Keratinocyte (primary cell): ENCODE measurements around the gene DIS3L2. TPM values are rescaled to one million over a fixed set of nuclear protein-coding genes. Genes with fewer than 3 reads are reported as not detected.

Experiments
- DNase-seq: peaks from one replicate; pipeline ENCODE4 v3.0.0-alpha.2; 2011; ENCODE audit warnings: low read depth, missing footprints, low spot score
- FAIRE-seq: peaks from 2 replicates; lab custom pipeline; 2011; peaks lifted over from hg19 to GRCh38; lab: Jason Lieb, UNC
- H2AFZ ChIP-seq: 2 replicates; pipeline ENCODE4 v1.6.0; 2012; ENCODE audit warnings: low read length, control low read depth, inconsistent platforms; ENCODE audit not compliant: control insufficient read depth
- H3K27ac ChIP-seq: 2 replicates; pipeline ENCODE4 v1.5.1; 2011; ENCODE audit warnings: low read length; ENCODE audit not compliant: control insufficient read depth, insufficient read depth
- H3K27me3 ChIP-seq: 3 replicates; pipeline ENCODE4 v1.6.0; 2011; ENCODE audit warnings: low read length; ENCODE audit not compliant: control insufficient read depth, insufficient read depth; ENCODE audit errors: extremely low read depth
- H3K36me3 ChIP-seq, 2 experiments: 2 replicates in 1 of 2; 3 replicates in 1 of 2; pipeline ENCODE4 v1.5.1; 2011; ENCODE audit warnings: low read length in 2 of 2, mild to moderate bottlenecking in 1 of 2; ENCODE audit not compliant: control insufficient read depth in 2 of 2, insufficient read depth in 2 of 2; ENCODE audit errors: extremely low read depth in 1 of 2
- H3K4me1 ChIP-seq: 3 replicates; pipeline ENCODE4 v1.5.1; 2011; ENCODE audit warnings: low read length; ENCODE audit not compliant: control insufficient read depth, insufficient read depth; ENCODE audit errors: extremely low read depth
- H3K4me2 ChIP-seq: 3 replicates; pipeline ENCODE4 v1.6.0; 2011; ENCODE audit warnings: low read depth, low read length; ENCODE audit not compliant: control insufficient read depth, insufficient read depth; ENCODE audit errors: extremely low read depth
- H3K4me3 ChIP-seq, 3 experiments: fragments of 200-600 bp in 1 of 3; sonication (generic) in 1 of 3; 2 replicates in 2 of 3; 3 replicates in 1 of 3; pipeline ENCODE4 v1.5.1; 2011 to 2016; ENCODE audit warnings: low read length in 3 of 3, mild to moderate bottlenecking in 3 of 3, control low read depth in 2 of 3, inconsistent platforms in 1 of 3, low read depth in 1 of 3, mixed read lengths in 1 of 3, mixed run types in 1 of 3, moderate library complexity in 1 of 3; ENCODE audit not compliant: control insufficient read depth in 2 of 3, insufficient read depth in 2 of 3; ENCODE audit errors: extremely low read depth in 1 of 3
- H3K79me2 ChIP-seq: 2 replicates; pipeline ENCODE4 v1.6.0; 2012; ENCODE audit warnings: low read length; ENCODE audit not compliant: control insufficient read depth, insufficient read depth
- H3K9ac ChIP-seq: 3 replicates; pipeline ENCODE4 v1.6.0; 2011; ENCODE audit warnings: low read length; ENCODE audit not compliant: control insufficient read depth, insufficient read depth; ENCODE audit errors: extremely low read depth
- H3K9me1 ChIP-seq: 3 replicates; pipeline ENCODE4 v1.6.0; 2011; ENCODE audit warnings: low read length; ENCODE audit not compliant: control insufficient read depth, insufficient read depth; ENCODE audit errors: extremely low read depth
- H3K9me3 ChIP-seq: 2 replicates; pipeline ENCODE4 v1.5.1; 2012; ENCODE audit warnings: low read depth, low read length; ENCODE audit not compliant: control insufficient read depth
- H4K20me1 ChIP-seq: 3 replicates; pipeline ENCODE4 v1.6.0; 2011; ENCODE audit warnings: low read length; ENCODE audit not compliant: control insufficient read depth, insufficient read depth; ENCODE audit errors: extremely low read depth
- dilution Hi-C: fragments of 300-500 bp; cut with MboI; formaldehyde crosslinking; loops from one replicate; pipeline ENCODE4 v1.7.0; 2020; ENCODE audit warnings: low sequenced_read_pairs; ENCODE audit not compliant: extremely low pct_ligation_motif_present
- polyA plus RNA-seq, 5 experiments: library from polyadenylated mRNA; depleted of rRNA in 3 of 5; stranded (reverse) in 3 of 5; stranded (forward) in 1 of 5; unstranded in 1 of 5; fragments of >200 nt; gene quantifications; 1 replicate in 1 of 5; 2 replicates in 3 of 5; 3 replicates in 1 of 5; pipeline versions ENCODE4 v1.2.1 to v1.2.3, GENCODE V29; 2011 to 2012; ENCODE audit warnings: missing spikeins in 2 of 5, low read depth in 1 of 5, low replicate concordance in 1 of 5
- TF ChIP-seq, protein P1 (sequence below), 3 experiments: IDR thresholded peaks in 1 of 3; conservative IDR thresholded peaks in 1 of 3; optimal IDR thresholded peaks in 1 of 3; 2 replicates in 2 of 3; 3 replicates in 1 of 3; pipeline versions ENCODE3 to v1.5.1; 2011; ENCODE audit warnings: low read length in 3 of 3, mild to moderate bottlenecking in 3 of 3, moderate library complexity in 2 of 3, control low read depth in 1 of 3, inconsistent platforms in 1 of 3; ENCODE audit not compliant: insufficient read depth in 2 of 3; ENCODE audit errors: extremely low read depth in 1 of 3

The DIS3L2 gene
- polyA plus RNA-seq, 1 donor (not counting 4 experiments of a cell fraction or from before 2014, with no cell fraction given) = 8.6 TPM

DNA sequence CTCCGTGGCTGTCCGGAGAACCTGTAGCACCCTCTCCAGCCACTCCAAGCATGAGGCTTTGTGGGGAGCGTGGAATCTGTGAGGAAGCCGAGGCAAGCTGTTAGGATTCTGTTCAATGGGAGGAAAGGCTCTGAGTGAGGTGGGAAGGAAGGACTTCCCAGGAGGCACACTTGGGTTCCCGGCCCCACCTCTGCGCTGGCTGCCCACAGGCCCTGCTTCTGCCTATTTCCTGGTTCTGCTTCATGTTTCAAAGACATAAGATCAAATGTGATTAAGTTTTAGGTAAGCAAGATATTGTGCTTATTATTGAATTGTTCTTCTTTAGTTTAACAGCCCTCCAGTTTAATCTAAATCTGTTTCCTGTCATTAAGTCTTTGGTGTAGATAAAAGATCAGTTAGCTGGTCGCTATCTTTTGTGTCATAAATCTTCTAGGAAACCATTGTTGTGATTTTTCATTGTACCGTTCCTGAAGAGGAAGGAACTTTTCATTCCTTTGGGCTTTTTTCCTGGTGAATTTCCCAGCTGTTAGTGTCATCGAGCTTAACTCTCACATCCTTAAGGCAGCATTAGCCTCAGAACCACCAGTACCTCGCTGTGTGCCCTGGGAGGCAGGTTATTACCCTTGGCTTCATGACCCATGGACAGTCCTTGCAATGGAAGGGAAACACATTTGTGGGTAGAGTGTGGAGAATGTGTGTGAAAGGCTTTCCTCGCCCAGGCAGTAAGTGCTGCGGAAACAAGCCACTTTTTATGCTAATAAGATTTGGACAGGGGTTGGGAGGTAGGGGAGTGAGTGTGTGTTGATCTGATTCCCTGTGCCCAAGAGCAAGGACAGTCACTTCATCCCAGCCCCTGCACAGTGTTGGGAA is 355.2 kb downstream of the DIS3L2 start:
- H2AFZ ChIP-seq = peak overlapping the region; percentile 40
- H4K20me1 ChIP-seq = no peaks in the 10 kb centered on the region
- H3K9me3 ChIP-seq = no peaks in the 10 kb centered on the region
- H3K4me1 ChIP-seq = peaks cover 28% of the 10 kb centered on the region
- dilution Hi-C loops = no loop called here
- peak overlapping the region; percentile 80 for H3K27ac ChIP-seq
- H3K79me2 ChIP-seq = no peaks in the 10 kb centered on the region
- H3K27me3 ChIP-seq = no peaks in the 10 kb centered on the region
- FAIRE-seq (no peak), DNase-seq (no peak)
- peak overlapping the region; percentile 79 for H3K4me2 ChIP-seq
- peak overlapping the region; percentile 33 for H3K9ac ChIP-seq
- TF ChIP-seq, protein P1, sequence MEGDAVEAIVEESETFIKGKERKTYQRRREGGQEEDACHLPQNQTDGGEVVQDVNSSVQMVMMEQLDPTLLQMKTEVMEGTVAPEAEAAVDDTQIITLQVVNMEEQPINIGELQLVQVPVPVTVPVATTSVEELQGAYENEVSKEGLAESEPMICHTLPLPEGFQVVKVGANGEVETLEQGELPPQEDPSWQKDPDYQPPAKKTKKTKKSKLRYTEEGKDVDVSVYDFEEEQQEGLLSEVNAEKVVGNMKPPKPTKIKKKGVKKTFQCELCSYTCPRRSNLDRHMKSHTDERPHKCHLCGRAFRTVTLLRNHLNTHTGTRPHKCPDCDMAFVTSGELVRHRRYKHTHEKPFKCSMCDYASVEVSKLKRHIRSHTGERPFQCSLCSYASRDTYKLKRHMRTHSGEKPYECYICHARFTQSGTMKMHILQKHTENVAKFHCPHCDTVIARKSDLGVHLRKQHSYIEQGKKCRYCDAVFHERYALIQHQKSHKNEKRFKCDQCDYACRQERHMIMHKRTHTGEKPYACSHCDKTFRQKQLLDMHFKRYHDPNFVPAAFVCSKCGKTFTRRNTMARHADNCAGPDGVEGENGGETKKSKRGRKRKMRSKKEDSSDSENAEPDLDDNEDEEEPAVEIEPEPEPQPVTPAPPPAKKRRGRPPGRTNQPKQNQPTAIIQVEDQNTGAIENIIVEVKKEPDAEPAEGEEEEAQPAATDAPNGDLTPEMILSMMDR (optimal IDR thresholded peaks at IDR 0.05 in 1 of 3, IDR thresholded peaks at IDR 0.05 in 1 of 3, conservative IDR thresholded peaks at IDR 0.05 in 1 of 3; ENCODE audit: extremely low read depth in 1 of 3, insufficient read depth in 2 of 3, low read length in 3 of 3) = no peak
- H3K4me3 ChIP-seq = no peak overlapping the region
- no peaks in the 10 kb centered on the region for H3K9me1 ChIP-seq
- no peaks in the 10 kb centered on the region for H3K36me3 ChIP-seq

DNA sequence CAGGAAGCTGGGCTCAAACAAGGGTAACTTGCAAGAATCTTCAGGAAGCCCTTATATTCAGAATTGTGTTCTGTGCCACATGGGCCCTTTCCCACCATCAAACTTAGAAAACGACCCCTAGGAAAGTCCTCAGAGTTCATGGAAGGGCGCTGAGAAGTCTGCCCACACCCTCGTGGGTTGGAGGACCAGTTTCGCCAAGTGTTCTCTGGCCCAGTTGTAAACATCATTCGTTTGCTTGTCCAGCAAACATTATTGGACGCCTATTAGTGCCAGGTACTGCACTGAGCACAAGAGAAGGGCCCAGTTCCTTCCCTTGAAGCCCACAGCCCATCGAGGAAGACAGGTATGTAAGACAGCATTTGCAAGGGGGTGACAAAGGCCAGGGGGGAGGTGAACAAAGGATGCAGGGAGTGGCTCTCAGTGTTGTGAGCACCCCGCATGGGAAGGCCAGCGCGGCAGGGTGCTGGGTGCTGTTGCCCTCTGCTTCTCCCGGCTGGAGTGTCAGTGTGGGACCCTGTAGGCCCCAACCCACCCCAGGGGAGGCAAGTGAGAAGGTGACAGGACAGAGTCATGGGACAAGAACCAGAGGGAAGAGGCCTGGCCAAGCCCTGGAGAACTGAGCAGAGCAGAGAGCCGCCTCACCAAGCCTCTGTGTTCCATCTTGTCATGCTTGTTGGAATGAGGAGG is 356.8 kb downstream of the DIS3L2 start:
- Histone ChIP-seq H3K4me1 (peaks cover 43% of the 10 kb centered on the region), H3K9me1 (no peaks in the 10 kb centered on the region), H3K4me3 (no peak overlapping the region), H3K27ac (no peak overlapping the region), H3K36me3 (no peaks in the 10 kb centered on the region), H3K27me3 (no peaks in the 10 kb centered on the region), H3K79me2 (no peaks in the 10 kb centered on the region), H3K4me2 (no peak overlapping the region), H3K9ac (no peak overlapping the region), H2AFZ (no peak overlapping the region), H3K9me3 (no peaks in the 10 kb centered on the region), H4K20me1 (no peaks in the 10 kb centered on the region)
- TF ChIP-seq, protein P1 (optimal IDR thresholded peaks at IDR 0.05 in 1 of 3, IDR thresholded peaks at IDR 0.05 in 1 of 3, conservative IDR thresholded peaks at IDR 0.05 in 1 of 3; ENCODE audit: extremely low read depth in 1 of 3, insufficient read depth in 2 of 3, low read length in 3 of 3) = no peak
- dilution Hi-C loops = no loop called here
- FAIRE-seq (no peak), DNase-seq (no peak)
